Suprapubic skin (tissue), 4 donors: ENCODE results near the gene MYH7. TPM values are rescaled to one million over a fixed set of nuclear protein-coding genes. Genes with fewer than 3 reads are reported as not detected.

ENCODE experiments used
- DNase-seq, 2 donors: peaks; one replicate each; pipeline ENCODE4 v3.0.0-alpha.2; 2019; ENCODE audit warnings: low spot score in 2 of 2
- H3K27ac ChIP-seq: fragments of 200-600 bp; sonication (generic); one replicate; pipeline ENCODE4 v1.5.1; 2019
- H3K27me3 ChIP-seq: fragments of 200-600 bp; sonication (generic); one replicate; pipeline ENCODE4 v1.5.1; 2019
- H3K36me3 ChIP-seq: fragments of 200-600 bp; sonication (generic); one replicate; pipeline ENCODE4 v1.5.1; 2019
- H3K4me1 ChIP-seq: fragments of 200-600 bp; sonication (generic); one replicate; pipeline ENCODE4 v1.5.1; 2019
- H3K4me3 ChIP-seq: fragments of 200-600 bp; sonication (generic); one replicate; pipeline ENCODE4 v1.5.1; 2019; ENCODE audit warnings: mild to moderate bottlenecking
- H3K9me3 ChIP-seq: fragments of 200-600 bp; sonication (generic); one replicate; pipeline ENCODE4 v1.5.1; 2019
- EP300 ChIP-seq: sonication (generic); formaldehyde crosslinking; IDR thresholded peaks from one replicate; pipeline ENCODE4 v1.6.1; 2017; ENCODE audit warnings: antibody characterized with exemption
- POLR2A ChIP-seq, 2 donors: fragments of 450-650 bp; IDR thresholded peaks; one replicate each; pipeline ENCODE4 v1.6.1; 2017; ENCODE audit warnings: antibody characterized with exemption in 2 of 2, mild to moderate bottlenecking in 2 of 2, moderate library complexity in 2 of 2
- POLR2AphosphoS5 ChIP-seq, 3 donors: sonication (generic); formaldehyde crosslinking; IDR thresholded peaks; one replicate each; pipeline ENCODE4 v1.6.1; 2017; ENCODE audit warnings: antibody characterized with exemption in 3 of 3
- WGBS: methylation state at CpG from one replicate; pipeline ENCODE4 v1.1.5; 2018; 5-methylcytosine and 5-hydroxymethylcytosine counted together
- total RNA-seq, 4 donors: library from RNA; depleted of rRNA; stranded (reverse); fragments of >200 nt; gene quantifications; one replicate each; pipeline ENCODE4 v1.1.0, GENCODE V29; 2016
- TF ChIP-seq, protein P1 (sequence below), 2 donors: fragments of 200-600 bp in 1 of 2; fragments of 450-650 bp in 1 of 2; sonication (generic) in 1 of 2; IDR thresholded peaks; one replicate each; pipeline ENCODE4 v1.5.1; 2016 to 2019; ENCODE audit warnings: antibody characterized with exemption in 2 of 2, mild to moderate bottlenecking in 1 of 2, moderate library complexity in 1 of 2

MYH7 gene
- total RNA-seq, 4 donors from 2014 or later, result not detected

DNA sequence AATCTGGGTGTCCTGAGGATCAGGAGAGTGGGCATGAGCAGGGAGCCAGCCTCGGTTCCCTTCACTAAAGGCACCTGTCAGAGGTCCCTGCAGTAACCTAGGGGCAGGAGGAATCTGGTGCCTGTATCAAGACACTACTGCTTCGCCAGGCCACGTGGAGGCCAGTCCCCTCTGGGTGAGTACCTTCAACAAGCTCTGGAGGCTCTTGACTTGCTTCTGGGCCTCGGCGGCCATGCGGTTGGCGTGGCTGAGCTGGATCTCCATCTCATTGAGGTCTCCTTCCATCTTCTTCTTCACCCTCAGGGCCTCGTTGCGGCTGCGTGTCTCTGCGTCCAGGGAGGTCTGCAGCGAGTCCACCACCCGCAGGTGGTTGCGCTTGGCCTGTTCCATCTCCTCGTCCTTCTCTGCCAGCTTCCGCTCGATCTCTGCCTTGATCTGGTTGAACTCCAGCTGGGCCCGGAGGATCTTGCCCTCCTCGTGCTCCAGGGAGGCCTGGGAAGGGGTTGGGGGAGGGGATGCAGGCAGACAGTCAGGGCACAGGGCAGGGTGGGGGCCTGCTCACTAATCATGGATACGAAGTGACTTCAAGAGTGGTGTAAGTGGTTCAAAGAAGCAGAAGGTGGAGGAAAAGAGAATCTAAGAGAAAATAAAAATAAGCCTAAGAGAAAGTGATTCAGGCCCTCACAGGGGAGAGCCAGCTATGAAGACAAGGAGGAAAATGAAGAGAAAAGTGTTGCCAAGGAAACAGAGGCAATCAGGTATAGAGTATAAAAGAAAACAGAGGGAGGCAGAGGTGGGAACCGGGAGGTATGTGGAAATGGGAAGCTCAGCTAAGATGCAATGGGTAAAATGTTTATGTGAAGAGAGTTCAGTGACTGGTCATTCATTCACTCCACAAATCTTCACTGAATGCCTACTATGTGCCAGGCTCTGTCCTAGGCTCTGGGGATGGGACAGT lies 19.4 kb downstream of the MYH7 start:
- Histone ChIP-seq H3K4me1 (no peaks in the 10 kb centered on the region), H3K9me3 (no peaks in the 10 kb centered on the region), H3K27me3 (peaks cover 3% of the 10 kb centered on the region), H3K36me3 (no peaks in the 10 kb centered on the region), H3K4me3 (no peak overlapping the region), H3K27ac (no peak overlapping the region)
- DNase-seq, result no peak
- TF ChIP-seq EP300, result no peak
- no peak for TF ChIP-seq POLR2AphosphoS5 (IDR thresholded peaks at IDR 0.05)
- no peak for TF ChIP-seq POLR2A (IDR thresholded peaks at IDR 0.05)
- TF ChIP-seq, protein P1, sequence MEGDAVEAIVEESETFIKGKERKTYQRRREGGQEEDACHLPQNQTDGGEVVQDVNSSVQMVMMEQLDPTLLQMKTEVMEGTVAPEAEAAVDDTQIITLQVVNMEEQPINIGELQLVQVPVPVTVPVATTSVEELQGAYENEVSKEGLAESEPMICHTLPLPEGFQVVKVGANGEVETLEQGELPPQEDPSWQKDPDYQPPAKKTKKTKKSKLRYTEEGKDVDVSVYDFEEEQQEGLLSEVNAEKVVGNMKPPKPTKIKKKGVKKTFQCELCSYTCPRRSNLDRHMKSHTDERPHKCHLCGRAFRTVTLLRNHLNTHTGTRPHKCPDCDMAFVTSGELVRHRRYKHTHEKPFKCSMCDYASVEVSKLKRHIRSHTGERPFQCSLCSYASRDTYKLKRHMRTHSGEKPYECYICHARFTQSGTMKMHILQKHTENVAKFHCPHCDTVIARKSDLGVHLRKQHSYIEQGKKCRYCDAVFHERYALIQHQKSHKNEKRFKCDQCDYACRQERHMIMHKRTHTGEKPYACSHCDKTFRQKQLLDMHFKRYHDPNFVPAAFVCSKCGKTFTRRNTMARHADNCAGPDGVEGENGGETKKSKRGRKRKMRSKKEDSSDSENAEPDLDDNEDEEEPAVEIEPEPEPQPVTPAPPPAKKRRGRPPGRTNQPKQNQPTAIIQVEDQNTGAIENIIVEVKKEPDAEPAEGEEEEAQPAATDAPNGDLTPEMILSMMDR (IDR thresholded peaks at IDR 0.05), result no peak
- 77% methylated on average over 19 of the region's 21 CpGs for WGBS

DNA sequence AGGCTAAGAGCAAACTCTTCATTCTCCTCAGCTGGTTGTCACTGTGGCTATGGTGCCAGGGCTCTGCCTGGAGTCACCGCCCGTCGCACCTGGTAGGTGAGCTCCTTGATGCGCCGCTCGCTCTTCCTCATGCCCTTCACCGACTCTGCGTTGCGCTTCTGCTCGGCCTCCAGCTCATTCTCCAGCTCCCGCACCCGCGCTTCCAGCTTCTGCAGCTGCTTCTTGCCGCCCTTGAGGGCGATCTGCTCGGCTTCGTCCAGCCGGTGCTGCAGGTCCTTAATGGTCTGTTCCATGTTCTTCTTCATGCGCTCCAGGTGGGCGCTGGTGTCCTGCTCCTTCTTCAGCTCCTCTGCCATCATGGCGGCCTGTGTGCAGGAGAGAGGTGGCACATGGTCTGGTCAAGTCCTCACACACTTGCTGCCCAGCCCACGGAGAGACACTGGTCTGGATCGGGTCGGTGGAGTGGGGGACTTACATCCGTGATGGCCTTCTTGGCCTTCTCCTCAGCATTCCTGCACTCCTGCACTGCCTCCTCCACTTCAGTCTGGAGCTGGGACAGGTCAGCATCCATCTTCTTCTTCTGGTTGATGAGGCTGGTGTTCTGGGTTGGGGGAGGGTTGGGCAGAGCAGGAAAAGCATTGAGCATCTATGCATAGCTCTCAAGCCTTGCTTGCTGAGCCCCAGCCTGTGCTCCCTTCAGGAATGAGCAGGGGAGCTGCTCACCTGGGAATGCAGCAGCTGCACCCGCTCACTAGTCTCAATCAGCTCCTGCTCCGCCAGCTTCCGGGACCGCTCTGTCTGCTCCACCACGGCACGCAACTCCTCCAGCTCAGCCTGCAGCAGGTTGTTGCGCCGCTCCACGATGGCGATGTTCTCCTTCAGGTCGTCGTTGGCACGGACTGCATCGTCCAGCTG lies 20.3 kb downstream of the MYH7 start:
- Histone ChIP-seq H3K27ac (no peak overlapping the region), H3K4me3 (no peak overlapping the region), H3K36me3 (no peaks in the 10 kb centered on the region), H3K4me1 (no peaks in the 10 kb centered on the region), H3K9me3 (no peaks in the 10 kb centered on the region), H3K27me3 (peaks cover 9% of the 10 kb centered on the region)
- 94% methylated on average over 39 of the region's 39 CpGs for WGBS
- TF ChIP-seq, protein P1 (IDR thresholded peaks at IDR 0.05), result no peak
- TF ChIP-seq POLR2A (IDR thresholded peaks at IDR 0.05) (no peak), POLR2AphosphoS5 (IDR thresholded peaks at IDR 0.05) (no peak), EP300 (no peak)
- no peak for DNase-seq

DNA sequence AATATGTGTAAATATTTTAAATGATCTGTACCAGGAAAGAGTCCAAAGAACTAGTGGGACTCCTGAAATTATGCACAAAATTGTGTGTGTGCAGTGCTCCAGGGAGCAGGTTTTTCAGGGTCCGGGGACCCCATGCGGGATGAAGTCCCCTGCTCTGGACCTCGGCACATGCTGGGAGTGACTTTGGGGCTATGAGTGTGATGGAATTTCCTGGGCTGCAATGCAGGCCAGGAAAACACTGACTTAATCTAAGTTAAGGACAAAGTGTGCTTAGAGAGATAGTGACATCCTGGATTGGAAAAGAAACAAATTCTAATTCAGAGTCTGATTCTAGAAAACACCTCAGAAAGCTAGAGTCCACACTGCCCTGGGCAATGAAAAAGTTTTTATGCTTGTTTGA lies 21.2 kb downstream of the MYH7 start:
- Histone ChIP-seq H3K4me1 (no peaks in the 10 kb centered on the region), H3K4me3 (no peak overlapping the region), H3K36me3 (no peaks in the 10 kb centered on the region), H3K27me3 (peaks cover 10% of the 10 kb centered on the region), H3K27ac (no peak overlapping the region), H3K9me3 (no peaks in the 10 kb centered on the region)
- DNase-seq, result no peak
- TF ChIP-seq POLR2A (IDR thresholded peaks at IDR 0.05) (no peak), EP300 (no peak), POLR2AphosphoS5 (IDR thresholded peaks at IDR 0.05) (no peak)
- TF ChIP-seq, protein P1 (IDR thresholded peaks at IDR 0.05), result no peak
- 71% methylated on average over 3 of the region's 3 CpGs for WGBS

DNA sequence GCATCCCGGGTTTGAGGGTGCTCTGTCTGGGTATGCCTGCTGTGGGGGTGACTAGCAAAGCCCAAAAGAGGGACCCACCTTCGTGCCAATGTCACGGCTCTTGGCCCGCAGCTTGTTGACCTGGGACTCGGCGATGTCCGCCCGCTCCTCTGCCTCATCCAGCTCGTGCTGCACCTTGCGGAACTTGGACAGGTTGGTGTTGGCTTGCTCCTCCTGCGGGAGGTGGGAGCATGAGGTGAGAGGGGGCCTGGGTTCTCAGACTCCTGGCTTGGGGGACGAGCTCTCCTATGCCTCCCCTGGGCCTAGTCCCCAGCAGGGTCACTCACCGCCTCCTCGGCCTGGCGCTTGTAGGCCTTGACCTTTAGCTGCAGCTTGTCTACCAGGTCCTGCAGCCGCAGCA lies 21.8 kb downstream of the MYH7 start:
- no peaks in the 10 kb centered on the region for H3K9me3 ChIP-seq
- no peaks in the 10 kb centered on the region for H3K36me3 ChIP-seq
- TF ChIP-seq POLR2A (IDR thresholded peaks at IDR 0.05) (no peak), EP300 (no peak), POLR2AphosphoS5 (IDR thresholded peaks at IDR 0.05) (no peak)
- TF ChIP-seq, protein P1 (IDR thresholded peaks at IDR 0.05), result no peak
- no peaks in the 10 kb centered on the region for H3K4me1 ChIP-seq
- DNase-seq, result no peak
- H3K4me3 ChIP-seq, result no peak overlapping the region
- H3K27me3 ChIP-seq, result peaks cover 12% of the 10 kb centered on the region
- H3K27ac ChIP-seq, result no peak overlapping the region
- WGBS, result 91% methylated on average over 12 of the region's 16 CpGs
